H1 (cell line): ENCODE results near the gene RPL23. TPM values are rescaled to one million over a fixed set of nuclear protein-coding genes. Genes with fewer than 3 reads are reported as not detected.

Source experiments
- CTCF ChIA-PET: fragments of 300-600 bp; sonication (Branson Sonifier 250); formaldehyde crosslinking; loops from one replicate; lab custom pipeline; 2021; ENCODE audit not compliant: partially characterized antibody; lab: Charles Lee
- POLR2A ChIA-PET: fragments of 300-600 bp; sonication (Branson Sonifier 250); formaldehyde crosslinking; loops from one replicate; lab custom pipeline; 2021; ENCODE audit warnings: inconsistent platforms; ENCODE audit not compliant: partially characterized antibody; lab: Charles Lee
- DNase-seq, 2 experiments: peaks; one replicate each; pipeline versions ENCODE4 v3.0.0 to v3.0.0-alpha.2; 2010 to 2022; ENCODE audit warnings: low spot score in 2 of 2, low read depth in 1 of 2, mixed read lengths in 1 of 2
- FAIRE-seq: peaks from 2 replicates; lab custom pipeline; 2011; peaks lifted over from hg19 to GRCh38; lab: Jason Lieb, UNC
- H2AFZ ChIP-seq: 2 replicates; pipeline ENCODE4 v1.8.1; 2012; ENCODE audit warnings: low read length, inconsistent platforms
- H2AK5ac ChIP-seq: 2 replicates; pipeline ENCODE4 v1.6.1; 2013; ENCODE audit warnings: low read depth, low read length
- H2BK120ac ChIP-seq: replicated peaks from 2 replicates; pipeline ENCODE3; 2013; ENCODE audit warnings: low read depth, low read length, inconsistent platforms
- H2BK12ac ChIP-seq: 2 replicates; pipeline ENCODE4 v1.6.1; 2013; ENCODE audit warnings: low read depth, low read length
- H2BK15ac ChIP-seq: 2 replicates; pipeline ENCODE4 v1.6.1; 2013; ENCODE audit warnings: low read length
- H2BK20ac ChIP-seq: 2 replicates; pipeline ENCODE4 v1.6.1; 2013; ENCODE audit warnings: low read length
- H2BK5ac ChIP-seq: 2 replicates; pipeline ENCODE4 v1.6.1; 2013; ENCODE audit warnings: low read depth, low read length
- H3K14ac ChIP-seq: 2 replicates; pipeline ENCODE4 v1.6.1; 2013; ENCODE audit warnings: inconsistent platforms; ENCODE audit not compliant: insufficient read length
- H3K18ac ChIP-seq: 2 replicates; pipeline ENCODE4 v1.6.1; 2013; ENCODE audit warnings: low read length; ENCODE audit errors: extremely low read depth
- H3K23ac ChIP-seq: 2 replicates; pipeline ENCODE4 v1.6.1; 2013; ENCODE audit warnings: inconsistent platforms; ENCODE audit not compliant: insufficient read length
- H3K23me2 ChIP-seq: 2 replicates; pipeline ENCODE4 v1.6.1; 2013; ENCODE audit warnings: low read depth, low read length
- H3K27ac ChIP-seq: 2 replicates; pipeline ENCODE4 v1.6.1; 2011; ENCODE audit warnings: low read depth, low read length, inconsistent platforms
- H3K27me3 ChIP-seq, 4 experiments: replicated peaks in 1 of 4; 1 replicate in 1 of 4; 2 replicates in 3 of 4; pipeline versions ENCODE4 v1.6.1 to v1.8.1; 2011 to 2013; ENCODE audit warnings: low read length in 3 of 4, mild to moderate bottlenecking in 3 of 4, inconsistent platforms in 2 of 4, mixed read lengths in 2 of 4, moderate library complexity in 1 of 4; ENCODE audit not compliant: control insufficient read depth in 3 of 4, insufficient read depth in 3 of 4; ENCODE audit errors: extremely low read depth in 1 of 4
- H3K36me3 ChIP-seq, 4 experiments: 2 replicates each; pipeline versions ENCODE4 v1.6.1 to v1.8.1; 2011 to 2013; ENCODE audit warnings: mild to moderate bottlenecking in 4 of 4, low read length in 3 of 4, moderate library complexity in 2 of 4, control low read depth in 1 of 4, inconsistent platforms in 1 of 4; ENCODE audit not compliant: insufficient read depth in 4 of 4, control insufficient read depth in 2 of 4
- H3K4ac ChIP-seq: replicated peaks from 2 replicates; pipeline ENCODE3; 2013; ENCODE audit warnings: low read length, low read depth, mixed read lengths, inconsistent platforms; ENCODE audit not compliant: insufficient read length
- H3K4me1 ChIP-seq, 4 experiments: replicated peaks in 1 of 4; 1 replicate in 1 of 4; 2 replicates in 3 of 4; pipeline versions ENCODE4 v1.6.1 to v1.8.1; 2011 to 2013; ENCODE audit warnings: low read length in 3 of 4, inconsistent platforms in 2 of 4, mixed read lengths in 1 of 4; ENCODE audit not compliant: insufficient read depth in 4 of 4, control insufficient read depth in 3 of 4
- H3K4me2 ChIP-seq, 2 experiments: 2 replicates each; pipeline versions ENCODE4 v1.6.1 to v1.8.1; 2011 to 2013; ENCODE audit warnings: low read depth in 2 of 2, low read length in 2 of 2, control low read depth in 1 of 2, inconsistent platforms in 1 of 2, mild to moderate bottlenecking in 1 of 2; ENCODE audit not compliant: insufficient read depth in 1 of 2
- H3K4me3 ChIP-seq, 4 experiments: fragments of 200-600, 300-600 bp in 1 of 4; sonication (generic), shearing (Covaris generic), sonication (Bioruptor Twin) in 1 of 4; 2 replicates each; pipeline versions ENCODE4 v1.5.1 to v1.8.1; 2011 to 2016; ENCODE audit warnings: low read length in 4 of 4, low read depth in 3 of 4, control low read depth in 2 of 4, inconsistent platforms in 2 of 4, mild to moderate bottlenecking in 2 of 4, mixed read lengths in 1 of 4, moderate library complexity in 1 of 4; ENCODE audit not compliant: insufficient read depth in 2 of 4; ENCODE audit errors: extremely low read depth in 1 of 4
- H3K56ac ChIP-seq: replicated peaks from 2 replicates; pipeline ENCODE3; 2013; ENCODE audit warnings: low read depth, mild to moderate bottlenecking, mixed read lengths, low read length, inconsistent platforms; ENCODE audit not compliant: insufficient read length
- H3K79me1 ChIP-seq: 2 replicates; pipeline ENCODE4 v1.6.1; 2013; ENCODE audit warnings: low read depth, low read length, control low read depth
- H3K79me2 ChIP-seq, 2 experiments: 2 replicates each; pipeline versions ENCODE4 v1.6.1 to v1.8.1; 2012 to 2013; ENCODE audit warnings: low read length in 2 of 2, mild to moderate bottlenecking in 2 of 2, inconsistent platforms in 1 of 2; ENCODE audit not compliant: insufficient read depth in 2 of 2, control insufficient read depth in 1 of 2
- H3K9ac ChIP-seq, 4 experiments: replicated peaks in 1 of 4; 1 replicate in 1 of 4; 2 replicates in 3 of 4; pipeline versions ENCODE4 v1.6.1 to v1.8.1; 2011 to 2013; ENCODE audit warnings: low read depth in 3 of 4, low read length in 3 of 4, control low read depth in 2 of 4, mild to moderate bottlenecking in 2 of 4, moderate library complexity in 2 of 4, inconsistent platforms in 1 of 4; ENCODE audit errors: extremely low read depth in 1 of 4
- H3K9me3 ChIP-seq, 2 experiments: 2 replicates each; pipeline versions ENCODE4 v1.6.1 to v1.8.1; 2012 to 2013; ENCODE audit warnings: mild to moderate bottlenecking in 2 of 2, moderate library complexity in 2 of 2, control low read depth in 1 of 2, inconsistent platforms in 1 of 2, low read depth in 1 of 2, low read length in 1 of 2, mixed read lengths in 1 of 2; ENCODE audit not compliant: insufficient read depth in 2 of 2
- H4K20me1 ChIP-seq, 2 experiments: replicated peaks in 1 of 2; 2 replicates each; pipeline versions ENCODE3 to v1.8.1; 2011 to 2013; ENCODE audit warnings: inconsistent platforms in 2 of 2, low read length in 2 of 2, mild to moderate bottlenecking in 1 of 2; ENCODE audit not compliant: insufficient read depth in 2 of 2, control insufficient read depth in 1 of 2
- H4K5ac ChIP-seq: 2 replicates; pipeline ENCODE4 v1.6.1; 2013; ENCODE audit warnings: low read length, low read depth, mixed read lengths, inconsistent platforms; ENCODE audit not compliant: insufficient read length
- H4K8ac ChIP-seq: 2 replicates; pipeline ENCODE4 v1.8.0; 2013; ENCODE audit warnings: mild to moderate bottlenecking, moderate library complexity, low read length, inconsistent platforms; ENCODE audit not compliant: insufficient read depth; ENCODE audit errors: extremely low read depth
- H4K91ac ChIP-seq: replicated peaks from 2 replicates; pipeline ENCODE3; 2013; ENCODE audit warnings: low read length, mixed read lengths, inconsistent platforms; ENCODE audit not compliant: insufficient read length
- CBX5 ChIP-seq: fragments of 300-800, 300-1000 bp; sonication (generic); IDR thresholded peaks from 2 replicates; pipeline ENCODE4 v1.7.1; 2016; ENCODE audit warnings: antibody characterized with exemption, low read length, low read depth
- SP2 ChIP-seq: IDR thresholded peaks from 2 replicates; pipeline ENCODE4 v1.6.1; 2012; ENCODE audit warnings: mild to moderate bottlenecking, low read length, inconsistent platforms
- WGBS, 2 experiments: shearing (Covaris generic) in 1 of 2; methylation state at CpG; one replicate each; pipeline versions ENCODE4 v1.1.6 to v1.1.7; 2013 to 2015; ENCODE audit warnings: low lambda C conversion rate in 2 of 2, mixed read lengths in 2 of 2, inconsistent platforms in 1 of 2, low coverage in 1 of 2, missing lambda C conversion rate in 1 of 2; ENCODE audit not compliant: insufficient replicate concordance in 2 of 2, insufficient coverage in 1 of 2, insufficient read length in 1 of 2; ENCODE audit errors: extremely low coverage in 1 of 2, missing lambda C conversion rate in 1 of 2; 5-methylcytosine and 5-hydroxymethylcytosine counted together
- polyA plus RNA-seq, 7 experiments: library from polyadenylated mRNA; depleted of rRNA in 3 of 7; stranded (reverse) in 5 of 7; unstranded in 2 of 7; fragments of >200 nt in 5 of 7; fragments of 200-250 nt in 2 of 7; gene quantifications; 1 replicate in 5 of 7; 2 replicates in 1 of 7; 4 replicates in 1 of 7; pipeline versions ENCODE4 v1.2.1 to v1.2.3, GENCODE V29; 2011 to 2013; ENCODE audit warnings: missing spikeins in 2 of 7, mixed read lengths in 2 of 7
- total RNA-seq: library from RNA; stranded (reverse); fragmentation: NEBNext Ultra II Directional; extraction: Animal tissue kit (Norgen Biotek cat#: 25700); gene quantifications from 2 replicates; pipeline ENCODE4 v1.2.1, GENCODE V29; 2021

The RPL23 gene
- total and polyA plus RNA-seq, 2 of the 8 experiments (the other 6 are each of a cell fraction or from before 2014, with no cell fraction given): 2,148 to 2,502 TPM

- H2AFZ ChIP-seq: no peak overlapping the region
- H3K9me3 ChIP-seq: no peaks in the 10 kb centered on the region
- peaks cover 19% of the 10 kb centered on the region for H3K79me1 ChIP-seq
- H2BK15ac ChIP-seq: no peak overlapping the region
- no peak overlapping the region for H3K23ac ChIP-seq
- peaks cover 1 to 64% of the 10 kb centered on the region in 2 experiments; a peak in 3 of 4 replicates for H3K79me2 ChIP-seq
- POLR2A ChIA-PET: interaction anchor here (0.9 to 12.6 kb wide), 9 partner anchors 11 to 319 kb away, joined by 3 to 143 read pairs (median 5); partner anchors contain the start of genes LASP1, LASP1NB and RPL23
- CTCF ChIA-PET: interaction anchor here (0.8 to 4.0 kb wide), 9 partner anchors 10 to 358 kb away, joined by 3 to 26 read pairs (median 5); partner anchors contain the start of genes LASP1 and LASP1NB
- H3K4me3 ChIP-seq: no peak overlapping the region
- H2BK12ac ChIP-seq: no peak overlapping the region
- DNase-seq (no peak), FAIRE-seq (no peak)
- no peak overlapping the region for H3K14ac ChIP-seq
- no peak overlapping the region for H4K91ac ChIP-seq
- no peaks in the 10 kb centered on the region for H3K23me2 ChIP-seq
- peaks cover 0 to 11% (median 5%) of the 10 kb centered on the region in 4 experiments; a peak in 5 of 8 replicates for H3K36me3 ChIP-seq
- no peak overlapping the region for H2BK120ac ChIP-seq
- H3K4me2 ChIP-seq: no peak overlapping the region
- H3K9ac ChIP-seq: no peak overlapping the region
- H3K56ac ChIP-seq: no peak overlapping the region
- H3K27ac ChIP-seq: no peak overlapping the region
- H3K4me1 ChIP-seq: peaks cover 14 to 32% (median 24%) of the 10 kb centered on the region in 4 experiments
- no peak overlapping the region for H3K4ac ChIP-seq
- H3K27me3 ChIP-seq: no peaks in the 10 kb centered on the region
- H4K8ac ChIP-seq: no peak overlapping the region
- peak overlapping the region; percentile 48; the same call in 1 of the 2 replicates for H2BK5ac ChIP-seq
- peaks cover 7 to 13% of the 10 kb centered on the region in 2 experiments for H4K20me1 ChIP-seq
- TF ChIP-seq SP2: no peak
- no peak for TF ChIP-seq CBX5
- H3K18ac ChIP-seq: no peak overlapping the region
- H2AK5ac ChIP-seq: no peak overlapping the region
- 96% methylated on average over 8 of the region's 8 CpGs; no CpG with 5 or more reads in 1 of the 2 experiments for WGBS, 2 experiments
- H2BK20ac ChIP-seq: no peak overlapping the region
- no peak overlapping the region for H4K5ac ChIP-seq
These were observed 33.1 kb upstream of the RPL23 start for GRCh38 chr17:38886643-38887010.
